ENCODE results near the gene CTAGE6.
"Not testable (repeated sequence)": the region's sequence is repeated elsewhere in the genome, so short reads cannot be mapped to it uniquely, and the experiment has no call there.

DNA sequence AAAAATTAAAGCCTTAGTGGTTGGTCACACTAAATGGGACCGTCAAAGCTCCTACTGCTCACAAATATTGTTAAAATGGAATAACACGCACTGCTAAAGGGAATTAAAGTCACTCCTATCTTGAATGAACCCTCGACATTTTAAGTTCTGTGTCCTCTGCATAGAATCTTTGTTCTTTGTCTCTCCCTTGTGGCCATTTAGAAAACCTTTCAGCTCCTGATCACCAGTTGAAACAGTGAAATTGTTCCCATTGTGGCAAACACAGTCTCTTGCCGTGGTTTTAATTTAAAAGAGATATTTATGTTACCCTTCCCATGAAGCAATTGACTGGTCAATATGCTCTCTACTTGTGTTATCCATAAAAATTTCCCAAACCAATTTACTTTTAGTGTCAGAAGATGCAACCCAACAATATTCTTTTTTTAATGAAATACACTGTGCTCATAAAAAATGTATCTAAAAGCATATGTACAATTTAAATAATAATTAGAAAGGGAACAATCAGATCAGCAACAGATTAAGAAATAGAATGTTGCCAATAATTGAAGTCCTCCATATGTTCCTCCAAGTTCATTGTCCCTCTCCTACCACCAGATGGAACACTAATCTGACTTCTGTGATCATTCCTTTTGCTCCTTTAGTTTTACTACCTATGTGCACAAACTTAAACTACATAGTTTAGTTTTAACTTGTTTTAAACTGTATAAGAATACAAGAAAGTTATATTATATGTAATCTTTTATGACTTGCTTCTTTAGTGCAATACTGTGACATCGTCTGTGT is 20.3 kb downstream of the CTAGE6 start:
- TF ChIP-seq ZNF274 (IDR thresholded peaks at IDR 0.05; ENCODE audit: low read depth, low read length); SUZ12 (IDR thresholded peaks at IDR 0.05; ENCODE audit: extremely low read depth, insufficient read depth, insufficient read length); YY1 (IDR thresholded peaks at IDR 0.05; ENCODE audit: insufficient read depth, insufficient read length): not testable (repeated sequence)

All from NT2/D1 (cell line).